Astrocyte of the cerebellum (primary cell): ENCODE measurements around the gene PTPN3.

ENCODE experiments used
- DNase-seq: peaks from one replicate; pipeline ENCODE4 v3.0.0-alpha.2; 2011; ENCODE audit warnings: low read depth
- H3K4me3 ChIP-seq: 2 replicates; pipeline ENCODE4 v1.5.1; 2011; ENCODE audit warnings: mild to moderate bottlenecking, low read depth, low read length, moderate library complexity
- in situ Hi-C: cut with HindIII; loops from 2 replicates; pipeline ENCODE4 v1.10.0; 2017; ENCODE audit warnings: low sequenced_read_pairs
- TF ChIP-seq, protein P1 (sequence below): IDR thresholded peaks from 2 replicates; pipeline ENCODE4 v1.5.1; 2012; ENCODE audit warnings: low read length, low read depth, moderate library complexity, mild to moderate bottlenecking; ENCODE audit errors: missing control alignments

The PTPN3 gene

DNA sequence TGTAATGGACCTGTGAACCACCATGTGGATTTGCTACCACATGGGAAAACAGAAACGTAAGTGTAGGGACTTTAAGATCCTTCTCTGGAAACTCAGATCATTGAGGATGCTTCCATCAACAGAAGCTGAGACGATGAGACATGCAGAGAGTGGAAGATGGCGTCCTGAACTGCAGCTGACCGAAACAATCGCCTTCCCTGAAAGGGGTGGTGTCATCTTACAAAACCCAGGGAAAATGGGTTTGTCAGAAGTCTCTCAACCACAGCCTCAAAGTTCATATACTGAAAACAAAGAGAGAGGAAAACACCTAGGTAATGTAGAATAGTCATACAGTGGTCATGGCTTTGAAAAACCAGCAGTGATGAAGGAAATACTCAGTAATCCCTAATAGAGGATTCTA lies 6.6 kb upstream of the PTPN3 start:
- no peak for DNase-seq
- in situ Hi-C loops, result no loop called here
- H3K4me3 ChIP-seq, result no peak overlapping the region
- TF ChIP-seq, protein P1, sequence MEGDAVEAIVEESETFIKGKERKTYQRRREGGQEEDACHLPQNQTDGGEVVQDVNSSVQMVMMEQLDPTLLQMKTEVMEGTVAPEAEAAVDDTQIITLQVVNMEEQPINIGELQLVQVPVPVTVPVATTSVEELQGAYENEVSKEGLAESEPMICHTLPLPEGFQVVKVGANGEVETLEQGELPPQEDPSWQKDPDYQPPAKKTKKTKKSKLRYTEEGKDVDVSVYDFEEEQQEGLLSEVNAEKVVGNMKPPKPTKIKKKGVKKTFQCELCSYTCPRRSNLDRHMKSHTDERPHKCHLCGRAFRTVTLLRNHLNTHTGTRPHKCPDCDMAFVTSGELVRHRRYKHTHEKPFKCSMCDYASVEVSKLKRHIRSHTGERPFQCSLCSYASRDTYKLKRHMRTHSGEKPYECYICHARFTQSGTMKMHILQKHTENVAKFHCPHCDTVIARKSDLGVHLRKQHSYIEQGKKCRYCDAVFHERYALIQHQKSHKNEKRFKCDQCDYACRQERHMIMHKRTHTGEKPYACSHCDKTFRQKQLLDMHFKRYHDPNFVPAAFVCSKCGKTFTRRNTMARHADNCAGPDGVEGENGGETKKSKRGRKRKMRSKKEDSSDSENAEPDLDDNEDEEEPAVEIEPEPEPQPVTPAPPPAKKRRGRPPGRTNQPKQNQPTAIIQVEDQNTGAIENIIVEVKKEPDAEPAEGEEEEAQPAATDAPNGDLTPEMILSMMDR, result no peak

- in situ Hi-C loops, result no loop called here
- TF ChIP-seq, protein P1, result no peak
- H3K4me3 ChIP-seq, result no peak overlapping the region
- DNase-seq, result no peak
Measured at GRCh38 chr9:109500421-109500974, 2.4 kb upstream of the PTPN3 start.

- DNase-seq, result no peak
- TF ChIP-seq, protein P1, result no peak
- peak overlapping the region; percentile 25 for H3K4me3 ChIP-seq
- in situ Hi-C loops, result no loop called here
Measured at GRCh38 chr9:109499631-109500410, 1.7 kb upstream of the PTPN3 start.

GRCh38 chr9:109499093-109499630 lies 1.1 kb upstream of the PTPN3 start:
- in situ Hi-C loops, result no loop called here
- H3K4me3 ChIP-seq, result peak overlapping the region; percentile 25
- TF ChIP-seq, protein P1, result no peak
- no peak for DNase-seq

- H3K4me3 ChIP-seq, result peak overlapping the region; percentile 38
- TF ChIP-seq, protein P1, result no peak
- in situ Hi-C loops, result no loop called here
- no peak for DNase-seq
Measured at GRCh38 chr9:109497226-109498153, 617 bp downstream of the PTPN3 start.

- in situ Hi-C loops, result no loop called here
- no peak overlapping the region for H3K4me3 ChIP-seq
- TF ChIP-seq, protein P1, result no peak
Measured at GRCh38 chr9:109496841-109497225, 1.3 kb downstream of the PTPN3 start.

More at GRCh38 chr9:109496841-109497225, 1.3 kb downstream of the PTPN3 start:
- DNase-seq, result no peak
